BE2C (cell line): ENCODE results near the gene HPCAL1.

Experiments
- DNase-seq: peaks from one replicate; pipeline ENCODE4 v3.0.0-alpha.2; 2020
- H3K27me3 ChIP-seq: fragments of 250-450 bp; sonication (Bioruptor Pico); 2 replicates; pipeline ENCODE4 v1.5.1; 2020; ENCODE audit warnings: mild to moderate bottlenecking
- H3K36me3 ChIP-seq: fragments of 250-450 bp; sonication (Bioruptor Pico); 2 replicates; pipeline ENCODE4 v1.5.1; 2020; ENCODE audit warnings: mild to moderate bottlenecking
- H3K4me1 ChIP-seq: fragments of 250-450 bp; sonication (Bioruptor Pico); 2 replicates; pipeline ENCODE4 v1.5.1; 2020
- H3K4me3 ChIP-seq: 2 replicates; pipeline ENCODE4 v1.5.1; 2011; ENCODE audit warnings: low read depth, low read length
- H3K9me3 ChIP-seq: fragments of 250-450 bp; sonication (Bioruptor Pico); 2 replicates; pipeline ENCODE4 v1.5.1; 2020
- TF ChIP-seq, protein P1 (sequence below): IDR thresholded peaks from 2 replicates; pipeline ENCODE4 v1.5.1; 2012; ENCODE audit warnings: mild to moderate bottlenecking, low read depth, low read length

The HPCAL1 gene

DNA sequence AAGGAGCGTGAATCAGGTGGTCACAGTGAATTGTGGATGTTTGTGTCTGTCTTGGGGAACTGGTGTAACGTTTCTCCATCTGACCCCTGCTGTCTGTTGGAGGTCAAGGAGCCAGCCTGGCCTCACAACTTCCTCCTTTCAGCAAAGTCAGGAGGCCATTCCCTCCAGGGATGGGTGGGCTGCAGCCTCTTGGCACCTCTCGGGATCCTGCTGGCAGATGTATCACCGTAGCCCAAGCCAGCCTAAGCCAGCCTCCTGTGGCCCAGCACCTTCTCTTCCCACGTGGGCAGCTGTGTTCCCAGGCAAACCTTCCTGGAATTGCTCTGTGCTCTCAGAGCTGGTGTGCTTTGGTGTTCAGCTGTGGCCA, 30.5 kb downstream of the HPCAL1 start:
- Histone ChIP-seq H3K27me3 (no peaks in the 10 kb centered on the region), H3K4me3 (no peak overlapping the region), H3K9me3 (peaks cover 3% of the 10 kb centered on the region; the same call in 1 of the 2 replicates), H3K4me1 (peaks cover 26% of the 10 kb centered on the region), H3K36me3 (peaks cover 4% of the 10 kb centered on the region)
- TF ChIP-seq, protein P1, sequence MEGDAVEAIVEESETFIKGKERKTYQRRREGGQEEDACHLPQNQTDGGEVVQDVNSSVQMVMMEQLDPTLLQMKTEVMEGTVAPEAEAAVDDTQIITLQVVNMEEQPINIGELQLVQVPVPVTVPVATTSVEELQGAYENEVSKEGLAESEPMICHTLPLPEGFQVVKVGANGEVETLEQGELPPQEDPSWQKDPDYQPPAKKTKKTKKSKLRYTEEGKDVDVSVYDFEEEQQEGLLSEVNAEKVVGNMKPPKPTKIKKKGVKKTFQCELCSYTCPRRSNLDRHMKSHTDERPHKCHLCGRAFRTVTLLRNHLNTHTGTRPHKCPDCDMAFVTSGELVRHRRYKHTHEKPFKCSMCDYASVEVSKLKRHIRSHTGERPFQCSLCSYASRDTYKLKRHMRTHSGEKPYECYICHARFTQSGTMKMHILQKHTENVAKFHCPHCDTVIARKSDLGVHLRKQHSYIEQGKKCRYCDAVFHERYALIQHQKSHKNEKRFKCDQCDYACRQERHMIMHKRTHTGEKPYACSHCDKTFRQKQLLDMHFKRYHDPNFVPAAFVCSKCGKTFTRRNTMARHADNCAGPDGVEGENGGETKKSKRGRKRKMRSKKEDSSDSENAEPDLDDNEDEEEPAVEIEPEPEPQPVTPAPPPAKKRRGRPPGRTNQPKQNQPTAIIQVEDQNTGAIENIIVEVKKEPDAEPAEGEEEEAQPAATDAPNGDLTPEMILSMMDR, result no peak
- DNase-seq, result no peak

DNA sequence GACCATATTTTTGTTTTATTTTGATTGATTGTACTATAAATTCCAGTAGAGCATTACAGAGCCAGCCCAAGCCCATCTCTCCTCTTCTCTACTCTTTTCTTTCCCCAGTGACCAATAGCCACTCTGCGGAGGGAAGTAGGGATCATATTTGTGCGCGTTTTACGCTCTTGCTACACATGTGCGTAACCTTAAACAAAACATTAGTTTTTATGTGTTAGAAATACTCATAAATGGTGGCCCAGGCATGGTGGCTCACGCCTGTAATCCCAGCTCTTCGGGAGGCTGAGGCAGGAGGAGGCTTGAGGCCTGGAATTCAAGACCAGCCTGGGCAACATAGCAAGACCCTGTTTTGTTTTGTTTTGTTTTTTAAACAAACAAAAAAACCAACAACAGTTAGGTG, 31.3 kb downstream of the HPCAL1 start:
- Histone ChIP-seq H3K4me3 (no peak overlapping the region), H3K9me3 (peaks cover 3% of the 10 kb centered on the region; the same call in 1 of the 2 replicates), H3K27me3 (no peaks in the 10 kb centered on the region), H3K36me3 (peaks cover 4% of the 10 kb centered on the region), H3K4me1 (peaks cover 22% of the 10 kb centered on the region)
- DNase-seq, result no peak
- TF ChIP-seq, protein P1, result no peak

DNA sequence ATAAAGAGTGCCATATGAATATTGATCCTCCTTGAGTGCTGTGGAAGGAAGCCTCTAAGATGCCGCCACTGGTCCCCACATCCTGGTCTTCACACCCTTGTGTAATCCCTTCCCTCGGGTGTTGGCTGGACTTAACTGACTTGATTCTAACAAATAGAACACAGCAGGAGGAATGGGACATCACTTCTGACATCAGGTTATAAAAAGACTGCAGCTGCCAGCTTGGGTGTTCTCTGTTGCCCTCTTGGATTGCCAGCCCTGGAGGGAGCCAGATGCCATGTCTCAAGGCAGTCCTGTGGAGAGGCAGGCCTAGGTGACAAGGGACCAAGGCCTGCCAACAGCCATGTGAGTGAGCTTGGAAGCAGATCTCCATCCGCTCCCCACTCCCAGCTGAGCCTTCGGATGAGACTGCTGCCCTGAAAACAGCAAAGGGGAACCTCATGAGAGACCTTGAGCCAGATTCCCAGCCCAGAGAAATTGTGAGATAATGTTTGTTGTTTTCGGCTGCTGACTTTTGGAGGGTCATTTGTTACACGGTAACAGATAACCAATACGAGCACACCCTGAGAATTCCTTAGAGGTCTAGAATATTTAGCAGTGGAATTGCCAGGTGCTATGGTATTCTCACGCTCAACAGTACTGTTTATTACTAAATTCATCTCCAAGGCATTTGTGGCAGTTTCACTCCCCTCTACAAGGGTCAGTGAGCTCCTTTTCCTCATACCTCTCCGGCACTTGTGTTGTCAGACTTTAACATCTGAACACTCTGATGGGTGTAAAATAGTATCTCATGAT, 32.5 kb downstream of the HPCAL1 start:
- TF ChIP-seq, protein P1, result no peak
- peaks cover 4% of the 10 kb centered on the region for H3K36me3 ChIP-seq
- no peaks in the 10 kb centered on the region for H3K27me3 ChIP-seq
- no peak for DNase-seq
- no peak overlapping the region for H3K4me3 ChIP-seq
- H3K9me3 ChIP-seq, result peaks cover 3% of the 10 kb centered on the region; the same call in 1 of the 2 replicates
- peaks cover 17% of the 10 kb centered on the region for H3K4me1 ChIP-seq

DNA sequence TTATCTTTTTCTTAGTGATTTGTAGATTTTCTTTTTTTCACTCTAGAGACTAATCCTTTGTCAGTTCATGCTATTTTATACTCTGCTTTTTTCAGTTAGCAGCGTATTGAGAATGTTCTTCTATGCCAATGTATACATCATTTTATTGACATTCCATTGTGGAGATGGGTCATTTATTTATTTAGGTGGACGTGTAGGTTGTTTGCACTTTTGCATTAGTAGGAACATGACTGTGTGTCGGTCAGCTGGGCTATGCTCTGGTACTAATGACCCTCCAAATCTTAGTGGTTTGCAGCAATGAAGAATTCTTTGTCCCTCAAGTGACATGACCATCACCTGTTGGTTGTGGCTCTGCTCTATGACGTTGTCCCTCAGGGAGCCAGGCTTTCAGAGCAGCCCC, 33.6 kb downstream of the HPCAL1 start:
- peaks cover 3% of the 10 kb centered on the region; the same call in 1 of the 2 replicates for H3K9me3 ChIP-seq
- no peak for DNase-seq
- H3K27me3 ChIP-seq, result no peaks in the 10 kb centered on the region
- H3K4me3 ChIP-seq, result no peak overlapping the region
- H3K36me3 ChIP-seq, result peaks cover 4% of the 10 kb centered on the region
- TF ChIP-seq, protein P1, result no peak
- peaks cover 10% of the 10 kb centered on the region for H3K4me1 ChIP-seq

DNA sequence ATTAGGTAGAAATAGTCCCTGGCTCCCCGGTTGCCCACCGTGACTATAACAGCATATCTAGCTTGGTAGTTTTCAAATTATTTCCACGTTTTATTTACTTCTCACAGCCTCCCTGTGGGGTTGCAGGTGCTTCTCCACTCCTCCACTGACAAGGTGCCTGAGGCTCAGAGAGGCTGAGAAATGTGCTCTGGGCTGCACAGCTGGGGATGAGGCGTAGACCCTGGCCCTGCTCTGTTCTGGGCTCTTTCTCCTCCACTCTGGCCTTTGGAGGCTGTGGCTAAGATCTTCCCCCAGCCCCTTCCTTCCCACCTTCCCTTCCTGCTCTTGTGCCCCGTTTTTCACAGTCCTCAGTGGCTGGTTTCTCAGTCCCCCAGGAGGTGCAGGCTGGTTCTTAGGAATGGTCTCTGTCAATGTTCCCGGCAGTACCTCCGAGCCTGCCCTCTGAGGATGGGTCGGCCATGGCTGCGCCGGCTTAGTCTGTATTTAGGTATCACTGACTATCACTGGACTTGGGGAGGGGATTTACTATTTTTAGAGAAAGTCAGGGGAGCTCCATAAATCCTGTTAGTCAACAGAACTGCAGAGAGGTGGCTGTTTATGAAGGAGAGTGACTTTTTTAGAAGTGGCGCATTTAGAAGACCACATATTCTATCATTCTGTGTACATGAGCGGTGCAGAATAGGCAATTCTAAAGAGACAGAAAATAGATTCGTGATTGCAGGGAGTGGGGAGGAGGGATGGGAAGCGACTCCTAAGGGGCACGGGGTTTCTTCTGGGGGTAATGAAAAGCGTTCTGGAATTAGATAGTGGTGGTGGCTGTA, 35.0 kb downstream of the HPCAL1 start:
- Histone ChIP-seq H3K9me3 (peaks cover 3% of the 10 kb centered on the region; the same call in 1 of the 2 replicates), H3K4me1 (peaks cover 8% of the 10 kb centered on the region; the same call in 1 of the 2 replicates), H3K27me3 (no peaks in the 10 kb centered on the region), H3K36me3 (peaks cover 4% of the 10 kb centered on the region), H3K4me3 (no peak overlapping the region)
- no peak for DNase-seq
- TF ChIP-seq, protein P1, result no peak
